GM12891 (cell line): ENCODE data around the gene PRB2.

Experiments
- PAX5 ChIP-seq: IDR thresholded peaks from 2 replicates; pipeline ENCODE4 v1.6.1; 2011; ENCODE audit warnings: low read length, moderate library complexity, mild to moderate bottlenecking; ENCODE audit not compliant: insufficient read depth, severe bottlenecking
- POLR2A ChIP-seq: IDR thresholded peaks from 2 replicates; pipeline ENCODE4 v1.6.1; 2011; ENCODE audit warnings: low read depth, low read length, control low read depth
- POLR2AphosphoS5 ChIP-seq: IDR thresholded peaks from 2 replicates; pipeline ENCODE4 v1.6.1; 2011; ENCODE audit warnings: low read depth, low read length, control low read depth
- POU2F2 ChIP-seq: IDR thresholded peaks from 2 replicates; pipeline ENCODE4 v1.6.1; 2011; ENCODE audit warnings: low read depth, mild to moderate bottlenecking, control low read depth, low read length, moderate library complexity
- SPI1 ChIP-seq: IDR thresholded peaks from 2 replicates; pipeline ENCODE4 v1.6.1; 2011; ENCODE audit warnings: low read depth, low read length, control low read depth
- TAF1 ChIP-seq: IDR thresholded peaks from 2 replicates; pipeline ENCODE4 v1.6.1; 2011; ENCODE audit warnings: low read depth, low read length, control low read depth

GRCh38 chr12:11348439-11348838, 46.9 kb downstream of the PRB2 start:
- TF ChIP-seq TAF1 (no peak), POLR2A (no peak), POLR2AphosphoS5 (no peak), PAX5 (no peak), POU2F2 (no peak), SPI1 (no peak)
